Pons (tissue), 1 donor: ENCODE results near the gene DLST.

Source experiments
- DNase-seq: peaks from one replicate; pipeline ENCODE4 v3.0.0-alpha.2; 2016; ENCODE audit warnings: low spot score

The DLST gene

GRCh38 chr14:74881431-74882102 lies at the start of gene DLST:
DLST (plus strand) TSS chr14:74881916; CDS start chr14:74881954, 38 bp downstream.
- peak; percentile 68 for DNase-seq

- DNase-seq, result no peak
Measured at GRCh38 chr14:74832849-74833248, 48.9 kb upstream of the DLST start.

GRCh38 chr14:74834692-74835392 lies 46.9 kb upstream of the DLST start:
- no peak for DNase-seq

- DNase-seq, result no peak
Measured at GRCh38 chr14:74835645-74836250, 46.0 kb upstream of the DLST start.

GRCh38 chr14:74836251-74836960 lies 45.3 kb upstream of the DLST start:
- no peak for DNase-seq

- no peak for DNase-seq
Measured at GRCh38 chr14:74838166-74838565, 43.5 kb upstream of the DLST start.

GRCh38 chr14:74840603-74841030 lies 41.1 kb upstream of the DLST start:
- DNase-seq, result no peak

- no peak for DNase-seq
Measured at GRCh38 chr14:74841230-74842207, 40.2 kb upstream of the DLST start.

- DNase-seq, result no peak
Measured at GRCh38 chr14:74843653-74844052, 38.1 kb upstream of the DLST start.

- DNase-seq, result no peak
Measured at GRCh38 chr14:74846168-74846567, 35.5 kb upstream of the DLST start.

- DNase-seq, result no peak
Measured at GRCh38 chr14:74846968-74847665, 34.6 kb upstream of the DLST start.

- no peak for DNase-seq
Measured at GRCh38 chr14:74848768-74849167, 32.9 kb upstream of the DLST start.

GRCh38 chr14:74852922-74853530 lies 28.7 kb upstream of the DLST start:
- no peak for DNase-seq

- DNase-seq, result no peak
Measured at GRCh38 chr14:74853581-74853980, 28.1 kb upstream of the DLST start.

GRCh38 chr14:74855021-74855420 lies 26.7 kb upstream of the DLST start:
- no peak for DNase-seq

- DNase-seq, result no peak
Measured at GRCh38 chr14:74855945-74856344, 25.8 kb upstream of the DLST start.

GRCh38 chr14:74856366-74856765 lies 25.4 kb upstream of the DLST start:
- DNase-seq, result no peak

- DNase-seq, result no peak
Measured at GRCh38 chr14:74858022-74858421, 23.7 kb upstream of the DLST start.

- no peak for DNase-seq
Measured at GRCh38 chr14:74859757-74860552, 21.8 kb upstream of the DLST start.
